ENCODE results near the gene TENM3.

Gene TENM3

DNA sequence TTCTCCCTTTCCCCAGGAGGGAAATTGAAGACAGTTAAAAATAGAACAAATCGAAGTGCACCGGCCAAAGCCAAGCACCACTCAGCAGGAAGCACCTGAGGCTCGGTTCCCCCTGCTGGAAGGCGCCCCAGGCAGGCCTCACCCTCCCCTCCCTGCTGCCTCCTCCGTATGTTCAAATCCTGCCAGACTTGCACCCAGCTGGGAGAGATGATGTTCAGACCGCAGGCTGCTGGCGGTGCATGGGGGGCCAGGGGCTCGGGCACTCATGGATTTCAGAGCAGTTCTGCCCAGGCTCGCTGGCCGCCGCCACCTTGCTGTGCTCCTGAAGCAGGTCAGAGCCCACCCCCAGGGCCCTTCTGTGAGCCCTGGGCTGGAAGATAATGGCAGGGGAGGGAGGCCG is 582.6 kb downstream of the TENM3 start:
- no peak for TF ChIP-seq ZNF274 (IDR thresholded peaks at IDR 0.05; ENCODE audit: low read depth, low read length)
- no peak overlapping the region; the same call in 1 of the 2 replicates for H3K4me3 ChIP-seq (ENCODE audit: low read length)

- no peak overlapping the region; the same call in 1 of the 2 replicates for H3K4me3 ChIP-seq (ENCODE audit: low read length)
- no peak for TF ChIP-seq ZNF274 (IDR thresholded peaks at IDR 0.05; ENCODE audit: low read depth, low read length)
Observed at GRCh38 chr4:182826391-182826790, 583.2 kb downstream of the TENM3 start.

GRCh38 chr4:182827166-182827565 is 584.0 kb downstream of the TENM3 start:
- no peak for TF ChIP-seq ZNF274 (IDR thresholded peaks at IDR 0.05; ENCODE audit: low read depth, low read length)

GRCh38 chr4:182827954-182828353 is 584.8 kb downstream of the TENM3 start:
- no peak overlapping the region for H3K4me3 ChIP-seq (ENCODE audit: low read length)
- TF ChIP-seq ZNF274 (IDR thresholded peaks at IDR 0.05; ENCODE audit: low read depth, low read length) = no peak

More at GRCh38 chr4:182827166-182827565, 584.0 kb downstream of the TENM3 start:
- no peak overlapping the region for H3K4me3 ChIP-seq (ENCODE audit: low read length)

DNA sequence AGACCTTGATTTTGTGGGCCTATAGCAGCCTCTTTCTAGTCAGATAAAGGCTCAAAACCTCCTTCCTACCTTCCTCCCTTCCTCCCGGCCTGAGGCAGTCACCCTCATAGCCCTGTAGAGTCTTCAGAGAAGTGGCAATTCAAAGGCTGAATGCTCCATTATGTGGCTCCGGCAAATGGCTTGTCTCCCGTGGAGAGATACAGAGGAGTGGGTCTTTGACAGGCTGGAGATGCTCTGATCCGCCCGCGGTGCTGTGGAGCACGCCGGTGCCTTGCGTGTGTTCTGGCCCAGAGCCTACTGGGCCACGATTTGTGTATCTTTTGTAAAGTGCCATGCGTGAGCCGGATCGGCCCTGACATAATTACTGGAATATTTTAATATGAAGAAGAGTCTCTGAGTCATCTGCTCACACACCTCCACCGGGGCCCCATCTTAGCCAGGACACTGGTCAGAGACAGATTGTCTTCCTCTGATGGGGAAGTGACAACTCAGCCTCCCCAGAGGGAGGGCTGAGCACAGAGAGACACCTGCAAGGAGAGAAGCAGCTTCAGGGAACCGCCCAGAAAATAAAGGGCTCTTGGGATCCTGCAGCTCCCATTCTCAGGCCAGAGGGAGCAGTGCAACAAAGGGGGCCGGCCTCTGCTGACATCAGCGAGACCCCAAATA is 585.3 kb downstream of the TENM3 start:
- TF ChIP-seq ZNF274 (IDR thresholded peaks at IDR 0.05; ENCODE audit: low read depth, low read length) = no peak
- no peak overlapping the region for H3K4me3 ChIP-seq (ENCODE audit: low read length)

GRCh38 chr4:182829196-182829595 is 586.0 kb downstream of the TENM3 start:
- TF ChIP-seq ZNF274 (IDR thresholded peaks at IDR 0.05; ENCODE audit: low read depth, low read length) = no peak
- no peak overlapping the region for H3K4me3 ChIP-seq (ENCODE audit: low read length)

- H3K4me3 ChIP-seq (ENCODE audit: low read length) = no peak overlapping the region
- no peak for TF ChIP-seq ZNF274 (IDR thresholded peaks at IDR 0.05; ENCODE audit: low read depth, low read length)
Observed at GRCh38 chr4:182831376-182831775, 588.2 kb downstream of the TENM3 start.

DNA sequence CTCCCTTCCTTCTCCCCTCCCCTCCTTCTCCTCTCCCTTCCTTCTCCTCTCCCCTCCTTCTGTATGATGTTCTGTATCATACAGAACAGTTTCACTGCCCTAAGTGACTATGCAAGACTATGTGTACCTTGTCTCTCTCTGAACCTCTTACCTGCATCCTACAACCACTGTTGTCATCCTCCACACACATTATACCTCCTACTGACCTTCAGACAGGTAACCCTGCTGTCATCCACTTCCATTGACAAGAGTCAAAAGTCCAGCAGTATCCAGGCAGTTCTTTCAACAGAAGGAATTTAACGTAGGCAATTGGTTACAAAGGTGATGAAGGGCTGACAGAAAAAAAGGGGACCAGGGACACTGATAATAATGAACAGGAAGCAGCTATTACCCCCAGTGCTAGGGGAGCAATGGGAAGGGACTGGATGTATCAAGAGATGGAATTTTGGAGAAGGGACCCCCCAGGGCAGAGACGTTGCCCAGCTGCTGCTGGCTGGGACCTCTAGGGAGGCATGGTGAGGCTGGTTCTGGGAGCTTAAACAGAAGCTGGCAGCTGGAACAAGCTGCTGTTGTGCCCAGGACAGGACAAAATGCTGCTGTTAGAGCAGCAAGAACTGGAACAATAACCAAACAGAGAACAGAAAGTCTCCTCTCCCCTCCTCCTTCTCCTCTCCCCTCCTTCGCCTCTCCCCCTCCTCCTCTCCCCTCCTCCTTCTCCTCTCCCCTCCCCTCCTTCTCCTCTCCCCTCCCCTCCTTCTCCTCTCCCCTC is 589.3 kb downstream of the TENM3 start:
- H3K4me3 ChIP-seq (ENCODE audit: low read length) = no peak overlapping the region
- TF ChIP-seq ZNF274 (IDR thresholded peaks at IDR 0.05; ENCODE audit: low read depth, low read length) = no peak

- H3K4me3 ChIP-seq (ENCODE audit: low read length) = no peak overlapping the region
- no peak for TF ChIP-seq ZNF274 (IDR thresholded peaks at IDR 0.05; ENCODE audit: low read depth, low read length)
Observed at GRCh38 chr4:182835006-182835740, 592.0 kb downstream of the TENM3 start.

DNA sequence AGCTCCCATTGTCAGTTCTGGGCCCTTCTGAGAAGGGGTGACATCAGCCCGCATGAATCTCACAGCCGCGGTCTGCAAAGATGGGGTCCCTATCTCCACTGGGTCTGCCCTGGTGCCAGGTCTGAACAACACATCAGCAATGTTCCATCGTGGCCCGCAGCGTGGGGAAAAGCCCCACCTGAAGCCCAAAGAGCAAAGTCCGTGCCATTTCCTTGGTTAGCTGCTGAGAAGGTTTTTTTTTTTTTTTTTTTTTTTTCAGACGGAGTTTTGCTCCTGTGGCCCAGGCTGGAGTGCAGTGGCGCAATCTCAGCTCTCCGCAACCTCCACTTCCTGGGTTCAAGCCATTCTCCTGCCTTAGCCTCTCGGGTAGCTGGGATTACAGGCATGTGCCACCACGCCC is 594.6 kb downstream of the TENM3 start:
- H3K4me3 ChIP-seq (ENCODE audit: low read length) = no peak overlapping the region
- TF ChIP-seq ZNF274 (IDR thresholded peaks at IDR 0.05; ENCODE audit: low read depth, low read length) = no peak

DNA sequence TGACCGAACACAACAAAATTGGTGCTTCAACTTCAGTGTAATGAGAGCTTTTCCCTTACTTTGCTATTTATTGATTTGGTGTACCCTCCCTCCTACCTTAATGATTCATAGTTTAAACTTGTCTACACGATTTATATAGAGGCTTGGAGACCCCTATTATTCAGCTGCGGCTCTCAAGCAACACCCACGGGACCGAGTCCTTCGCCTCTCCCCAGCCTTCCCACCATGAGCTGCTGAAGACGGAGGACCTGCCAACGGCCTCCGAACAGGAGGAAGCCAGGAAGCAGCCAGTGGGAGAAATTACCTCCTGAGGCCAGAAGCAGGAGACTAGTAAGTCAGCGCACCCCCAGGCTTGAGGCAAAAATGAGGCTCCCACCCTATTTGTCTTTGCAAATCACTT is 595.3 kb downstream of the TENM3 start:
- no peak overlapping the region for H3K4me3 ChIP-seq (ENCODE audit: low read length)
- TF ChIP-seq ZNF274 (IDR thresholded peaks at IDR 0.05; ENCODE audit: low read depth, low read length) = no peak

DNA sequence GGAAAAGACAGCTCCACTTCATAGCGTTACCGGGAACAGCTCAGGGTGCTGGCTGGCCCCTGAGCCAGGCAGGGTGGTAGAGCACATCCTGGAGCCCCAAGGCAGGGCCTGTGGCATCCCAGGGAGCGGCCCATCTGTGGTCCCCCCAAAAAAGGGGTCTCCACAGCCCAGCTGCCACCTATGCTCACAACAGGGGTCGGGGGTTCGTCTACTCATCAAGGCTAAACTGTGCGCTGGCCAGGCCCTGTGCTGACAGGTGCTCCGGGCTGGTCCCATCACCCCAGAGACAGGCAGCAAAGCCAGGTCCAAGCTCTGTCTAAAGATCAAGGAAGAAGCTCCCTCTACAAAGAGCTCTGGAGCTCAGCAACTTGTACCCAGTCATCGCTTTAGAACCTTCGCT is 596.1 kb downstream of the TENM3 start:
- TF ChIP-seq ZNF274 (IDR thresholded peaks at IDR 0.05; ENCODE audit: low read depth, low read length) = no peak
- no peak overlapping the region for H3K4me3 ChIP-seq (ENCODE audit: low read length)

DNA sequence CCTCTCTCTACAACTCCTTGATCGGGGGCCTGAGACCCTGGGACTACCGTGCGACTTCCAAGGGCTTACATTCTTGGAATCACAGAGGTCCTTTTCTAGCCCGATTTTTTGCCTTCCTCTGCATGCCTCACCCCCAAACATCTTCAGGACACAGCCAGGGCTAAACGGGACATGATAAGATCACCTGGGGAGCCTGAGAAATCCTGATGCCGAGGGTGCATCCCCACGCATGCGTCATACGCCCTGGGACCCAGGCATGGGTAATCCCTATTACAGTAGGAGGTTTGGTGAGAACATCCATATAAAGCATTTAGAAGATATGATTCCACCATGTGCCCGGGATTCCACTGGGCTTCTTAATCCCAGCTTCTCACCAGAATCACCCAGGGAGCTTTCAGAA is 596.9 kb downstream of the TENM3 start:
- no peak for TF ChIP-seq ZNF274 (IDR thresholded peaks at IDR 0.05; ENCODE audit: low read depth, low read length)
- no peak overlapping the region for H3K4me3 ChIP-seq (ENCODE audit: low read length)

- H3K4me3 ChIP-seq (ENCODE audit: low read length) = no peak overlapping the region
- no peak for TF ChIP-seq ZNF274 (IDR thresholded peaks at IDR 0.05; ENCODE audit: low read depth, low read length)
Observed at GRCh38 chr4:182842104-182842600, 599.0 kb downstream of the TENM3 start.
